ENCODE measurements around the gene SLC29A1. TPM values are rescaled to one million over a fixed set of nuclear protein-coding genes. Genes with fewer than 3 reads are reported as not detected.

SLC29A1 gene
- total and polyA plus RNA-seq, 9 of the 15 experiments (the other 6 are each of a cell fraction or from before 2014, with no cell fraction given): 18.9 to 170 (median 57.7) TPM

DNA sequence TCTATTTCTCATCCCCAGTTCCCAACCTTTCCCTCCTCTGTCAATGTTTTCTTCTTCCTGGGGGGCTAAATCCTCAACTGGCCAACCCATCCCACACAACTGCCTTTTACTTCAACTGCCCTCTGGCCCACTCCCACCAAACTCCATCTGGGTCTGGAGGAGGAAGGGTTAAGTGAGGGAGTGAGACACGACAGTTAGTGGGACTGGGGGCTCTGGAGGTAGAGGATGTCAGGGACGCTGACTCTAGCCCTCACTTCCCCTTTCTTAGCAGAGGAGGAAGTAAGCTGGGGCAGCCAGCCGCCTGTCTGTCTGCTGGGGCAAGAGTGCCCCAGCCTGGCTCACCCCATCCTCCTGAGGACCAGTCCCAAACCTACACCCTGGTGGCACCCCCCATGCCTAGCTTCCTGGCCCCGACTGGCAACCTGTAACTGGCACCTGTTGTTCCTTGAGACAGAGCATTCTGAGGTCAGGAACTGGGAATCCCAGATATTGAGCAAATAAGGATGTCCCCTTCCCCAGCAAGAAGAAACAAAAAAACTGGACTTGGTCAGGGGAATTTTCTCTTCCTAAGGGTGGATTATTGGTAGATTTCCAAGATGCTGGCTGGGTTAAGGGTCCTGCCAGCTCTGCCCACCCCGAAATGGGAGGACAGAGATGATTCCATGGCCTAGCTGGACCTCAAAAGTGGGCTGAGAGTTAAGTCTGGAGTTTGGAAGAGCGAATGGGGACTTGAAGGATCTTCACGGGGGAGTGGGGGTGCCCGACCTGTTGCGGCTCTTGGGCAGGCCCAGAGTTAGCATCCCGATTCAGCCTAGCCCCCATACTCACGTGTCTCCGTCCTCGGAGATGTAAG is 41.0 kb downstream of the SLC29A1 start (continued):
- TF ChIP-seq, protein P1, sequence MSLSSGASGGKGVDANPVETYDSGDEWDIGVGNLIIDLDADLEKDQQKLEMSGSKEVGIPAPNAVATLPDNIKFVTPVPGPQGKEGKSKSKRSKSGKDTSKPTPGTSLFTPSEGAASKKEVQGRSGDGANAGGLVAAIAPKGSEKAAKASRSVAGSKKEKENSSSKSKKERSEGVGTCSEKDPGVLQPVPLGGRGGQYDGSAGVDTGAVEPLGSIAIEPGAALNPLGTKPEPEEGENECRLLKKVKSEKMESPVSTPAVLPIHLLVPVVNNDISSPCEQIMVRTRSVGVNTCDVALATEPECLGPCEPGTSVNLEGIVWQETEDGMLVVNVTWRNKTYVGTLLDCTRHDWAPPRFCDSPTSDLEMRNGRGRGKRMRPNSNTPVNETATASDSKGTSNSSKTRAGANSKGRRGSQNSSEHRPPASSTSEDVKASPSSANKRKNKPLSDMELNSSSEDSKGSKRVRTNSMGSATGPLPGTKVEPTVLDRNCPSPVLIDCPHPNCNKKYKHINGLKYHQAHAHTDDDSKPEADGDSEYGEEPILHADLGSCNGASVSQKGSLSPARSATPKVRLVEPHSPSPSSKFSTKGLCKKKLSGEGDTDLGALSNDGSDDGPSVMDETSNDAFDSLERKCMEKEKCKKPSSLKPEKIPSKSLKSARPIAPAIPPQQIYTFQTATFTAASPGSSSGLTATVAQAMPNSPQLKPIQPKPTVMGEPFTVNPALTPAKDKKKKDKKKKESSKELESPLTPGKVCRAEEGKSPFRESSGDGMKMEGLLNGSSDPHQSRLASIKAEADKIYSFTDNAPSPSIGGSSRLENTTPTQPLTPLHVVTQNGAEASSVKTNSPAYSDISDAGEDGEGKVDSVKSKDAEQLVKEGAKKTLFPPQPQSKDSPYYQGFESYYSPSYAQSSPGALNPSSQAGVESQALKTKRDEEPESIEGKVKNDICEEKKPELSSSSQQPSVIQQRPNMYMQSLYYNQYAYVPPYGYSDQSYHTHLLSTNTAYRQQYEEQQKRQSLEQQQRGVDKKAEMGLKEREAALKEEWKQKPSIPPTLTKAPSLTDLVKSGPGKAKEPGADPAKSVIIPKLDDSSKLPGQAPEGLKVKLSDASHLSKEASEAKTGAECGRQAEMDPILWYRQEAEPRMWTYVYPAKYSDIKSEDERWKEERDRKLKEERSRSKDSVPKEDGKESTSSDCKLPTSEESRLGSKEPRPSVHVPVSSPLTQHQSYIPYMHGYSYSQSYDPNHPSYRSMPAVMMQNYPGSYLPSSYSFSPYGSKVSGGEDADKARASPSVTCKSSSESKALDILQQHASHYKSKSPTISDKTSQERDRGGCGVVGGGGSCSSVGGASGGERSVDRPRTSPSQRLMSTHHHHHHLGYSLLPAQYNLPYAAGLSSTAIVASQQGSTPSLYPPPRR (CRISPR knock-in tag; IDR thresholded peaks at IDR 0.05; ENCODE audit: borderline replicate concordance): no peak; the same call in 1 of the 2 replicates
- TF ChIP-seq, protein P2, sequence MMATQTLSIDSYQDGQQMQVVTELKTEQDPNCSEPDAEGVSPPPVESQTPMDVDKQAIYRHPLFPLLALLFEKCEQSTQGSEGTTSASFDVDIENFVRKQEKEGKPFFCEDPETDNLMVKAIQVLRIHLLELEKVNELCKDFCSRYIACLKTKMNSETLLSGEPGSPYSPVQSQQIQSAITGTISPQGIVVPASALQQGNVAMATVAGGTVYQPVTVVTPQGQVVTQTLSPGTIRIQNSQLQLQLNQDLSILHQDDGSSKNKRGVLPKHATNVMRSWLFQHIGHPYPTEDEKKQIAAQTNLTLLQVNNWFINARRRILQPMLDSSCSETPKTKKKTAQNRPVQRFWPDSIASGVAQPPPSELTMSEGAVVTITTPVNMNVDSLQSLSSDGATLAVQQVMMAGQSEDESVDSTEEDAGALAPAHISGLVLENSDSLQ (IDR thresholded peaks at IDR 0.05): peak; percentile 20; the same call in 1 of the 2 replicates
- TF ChIP-seq CREBBP (IDR thresholded peaks at IDR 0.05; ENCODE audit: low read depth, low read length) (no peak), CCNT2 (IDR thresholded peaks at IDR 0.05; ENCODE audit: borderline replicate concordance, extremely low read depth, insufficient read length, low read depth, low read length) (no peak), ZNF76 (CRISPR knock-in tag; IDR thresholded peaks at IDR 0.05; ENCODE audit: borderline replicate concordance) (no peak), XRCC4 (IDR thresholded peaks at IDR 0.05; ENCODE audit: extremely low read depth, insufficient read depth, insufficient read length) (no peak), SMC3 (conservative IDR thresholded peaks at IDR 0.05; ENCODE audit: insufficient read depth, low read depth, low read length) (no peak), PCBP2 (IDR thresholded peaks at IDR 0.05; ENCODE audit: low read depth, low read length, poor library complexity, severe bottlenecking) (no peak), GATA2 (CRISPR knock-in tag; IDR thresholded peaks at IDR 0.05) (no peak), TAF7 (tag; IDR thresholded peaks at IDR 0.05) (no peak)
- TF ChIP-seq, protein P3, sequence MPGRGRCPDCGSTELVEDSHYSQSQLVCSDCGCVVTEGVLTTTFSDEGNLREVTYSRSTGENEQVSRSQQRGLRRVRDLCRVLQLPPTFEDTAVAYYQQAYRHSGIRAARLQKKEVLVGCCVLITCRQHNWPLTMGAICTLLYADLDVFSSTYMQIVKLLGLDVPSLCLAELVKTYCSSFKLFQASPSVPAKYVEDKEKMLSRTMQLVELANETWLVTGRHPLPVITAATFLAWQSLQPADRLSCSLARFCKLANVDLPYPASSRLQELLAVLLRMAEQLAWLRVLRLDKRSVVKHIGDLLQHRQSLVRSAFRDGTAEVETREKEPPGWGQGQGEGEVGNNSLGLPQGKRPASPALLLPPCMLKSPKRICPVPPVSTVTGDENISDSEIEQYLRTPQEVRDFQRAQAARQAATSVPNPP (IDR thresholded peaks at IDR 0.05; ENCODE audit: borderline replicate concordance, insufficient read depth, insufficient read length): no peak
- TF ChIP-seq, protein P4, sequence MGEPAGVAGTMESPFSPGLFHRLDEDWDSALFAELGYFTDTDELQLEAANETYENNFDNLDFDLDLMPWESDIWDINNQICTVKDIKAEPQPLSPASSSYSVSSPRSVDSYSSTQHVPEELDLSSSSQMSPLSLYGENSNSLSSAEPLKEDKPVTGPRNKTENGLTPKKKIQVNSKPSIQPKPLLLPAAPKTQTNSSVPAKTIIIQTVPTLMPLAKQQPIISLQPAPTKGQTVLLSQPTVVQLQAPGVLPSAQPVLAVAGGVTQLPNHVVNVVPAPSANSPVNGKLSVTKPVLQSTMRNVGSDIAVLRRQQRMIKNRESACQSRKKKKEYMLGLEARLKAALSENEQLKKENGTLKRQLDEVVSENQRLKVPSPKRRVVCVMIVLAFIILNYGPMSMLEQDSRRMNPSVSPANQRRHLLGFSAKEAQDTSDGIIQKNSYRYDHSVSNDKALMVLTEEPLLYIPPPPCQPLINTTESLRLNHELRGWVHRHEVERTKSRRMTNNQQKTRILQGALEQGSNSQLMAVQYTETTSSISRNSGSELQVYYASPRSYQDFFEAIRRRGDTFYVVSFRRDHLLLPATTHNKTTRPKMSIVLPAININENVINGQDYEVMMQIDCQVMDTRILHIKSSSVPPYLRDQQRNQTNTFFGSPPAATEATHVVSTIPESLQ (CRISPR knock-in tag; IDR thresholded peaks at IDR 0.05): 0 out of 2 replicates have a peak, but pooled peaks have one; percentile 46
- TF ChIP-seq, protein P5, sequence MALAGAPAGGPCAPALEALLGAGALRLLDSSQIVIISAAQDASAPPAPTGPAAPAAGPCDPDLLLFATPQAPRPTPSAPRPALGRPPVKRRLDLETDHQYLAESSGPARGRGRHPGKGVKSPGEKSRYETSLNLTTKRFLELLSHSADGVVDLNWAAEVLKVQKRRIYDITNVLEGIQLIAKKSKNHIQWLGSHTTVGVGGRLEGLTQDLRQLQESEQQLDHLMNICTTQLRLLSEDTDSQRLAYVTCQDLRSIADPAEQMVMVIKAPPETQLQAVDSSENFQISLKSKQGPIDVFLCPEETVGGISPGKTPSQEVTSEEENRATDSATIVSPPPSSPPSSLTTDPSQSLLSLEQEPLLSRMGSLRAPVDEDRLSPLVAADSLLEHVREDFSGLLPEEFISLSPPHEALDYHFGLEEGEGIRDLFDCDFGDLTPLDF (CRISPR knock-in tag; IDR thresholded peaks at IDR 0.05): no peak
